HEK293 (cell line): ENCODE measurements around the gene TMEM220.

Source experiments
- CTCF ChIA-PET: fragments of 350-600 bp; formaldehyde crosslinking; extraction: SDS; loops from one replicate; lab custom pipeline; 2021; ENCODE audit warnings: antibody characterized with exemption; lab: Yijun Ruan, JAX
- POLR2A ChIA-PET: fragments of 300-600 bp; formaldehyde crosslinking; extraction: SDS; loops from one replicate; lab custom pipeline; 2020; ENCODE audit warnings: antibody characterized with exemption, inconsistent platforms; lab: Yijun Ruan, JAX
- H3K27ac ChIP-seq: fragments of 200-500 bp; sonication (Bioruptor generic); 2 replicates; pipeline ENCODE4 v1.5.1; 2014; ENCODE audit warnings: low read depth, low read length, control low read depth, inconsistent platforms; ENCODE audit errors: extremely low read depth
- H3K36me3 ChIP-seq, 2 experiments: fragments of 200-500 bp in 1 of 2; sonication (Bioruptor generic) in 1 of 2; 1 replicate in 1 of 2; 2 replicates in 1 of 2; pipeline ENCODE4 v1.5.1; 2014 to 2017; ENCODE audit warnings: inconsistent platforms in 2 of 2, low read length in 2 of 2; ENCODE audit not compliant: control insufficient read depth in 2 of 2, insufficient read depth in 1 of 2
- H3K4me1 ChIP-seq: fragments of 200-500 bp; sonication (Bioruptor generic); 2 replicates; pipeline ENCODE4 v1.5.1; 2014; ENCODE audit warnings: mild to moderate bottlenecking, low read length, inconsistent platforms; ENCODE audit not compliant: control insufficient read depth, insufficient read depth
- H3K4me3 ChIP-seq: 2 replicates; pipeline ENCODE4 v1.5.1; 2011; ENCODE audit warnings: low read depth, mild to moderate bottlenecking, control low read depth, low read length, moderate library complexity
- H3K9me3 ChIP-seq: fragments of 200-500 bp; sonication (Bioruptor generic); 2 replicates; pipeline ENCODE4 v1.5.1; 2014; ENCODE audit warnings: low read depth, low read length, inconsistent platforms; ENCODE audit not compliant: control insufficient read depth, insufficient read depth
- GFI1B ChIP-seq: fragments of 450-650 bp; formaldehyde crosslinking; IDR thresholded peaks from 2 replicates; pipeline ENCODE4 v1.5.1; 2016; ENCODE audit warnings: missing biosample characterization, missing genetic modification characterization
- GLI4 ChIP-seq: fragments of 450-650 bp; formaldehyde crosslinking; IDR thresholded peaks from 2 replicates; pipeline ENCODE4 v1.5.1; 2016; ENCODE audit warnings: missing biosample characterization, missing genetic modification characterization
- KLF16 ChIP-seq: fragments of 450-650 bp; formaldehyde crosslinking; IDR thresholded peaks from 2 replicates; pipeline ENCODE4 v1.5.1; 2017; ENCODE audit warnings: missing biosample characterization, missing genetic modification characterization
- KLF8 ChIP-seq: fragments of 450-650 bp; formaldehyde crosslinking; IDR thresholded peaks from 2 replicates; pipeline ENCODE4 v1.5.1; 2016; ENCODE audit warnings: missing biosample characterization, missing genetic modification characterization
- MEIS1 ChIP-seq: sonication (generic); formaldehyde crosslinking; IDR thresholded peaks from 2 replicates; pipeline ENCODE4 v1.8.1; 2022; ENCODE audit warnings: missing genetic modification reagents, mild to moderate bottlenecking, borderline replicate concordance
- YY2 ChIP-seq: fragments of 450-650 bp; formaldehyde crosslinking; IDR thresholded peaks from 2 replicates; pipeline ENCODE4 v1.5.1; 2016; ENCODE audit warnings: missing biosample characterization, missing genetic modification characterization
- ZBTB48 ChIP-seq: fragments of 450-650 bp; formaldehyde crosslinking; IDR thresholded peaks from 2 replicates; pipeline ENCODE4 v1.5.1; 2016; ENCODE audit warnings: missing biosample characterization, missing genetic modification characterization
- ZEB2 ChIP-seq: fragments of 450-650 bp; formaldehyde crosslinking; IDR thresholded peaks from 2 replicates; pipeline ENCODE4 v1.5.1; 2016; ENCODE audit warnings: missing biosample characterization, missing genetic modification characterization
- ZNF114 ChIP-seq: fragments of 450-650 bp; formaldehyde crosslinking; IDR thresholded peaks from 2 replicates; pipeline ENCODE4 v1.5.0; 2017; ENCODE audit warnings: missing biosample characterization, missing genetic modification characterization
- ZNF16 ChIP-seq: fragments of 450-650 bp; formaldehyde crosslinking; IDR thresholded peaks from 2 replicates; pipeline ENCODE4 v1.5.1; 2016; ENCODE audit warnings: low read depth, missing biosample characterization, missing genetic modification characterization
- ZNF211 ChIP-seq: fragments of 450-650 bp; formaldehyde crosslinking; IDR thresholded peaks from 2 replicates; pipeline ENCODE4 v1.5.1; 2016; ENCODE audit warnings: low read depth, missing biosample characterization, missing genetic modification characterization
- ZNF549 ChIP-seq: fragments of 450-650 bp; IDR thresholded peaks from 2 replicates; pipeline ENCODE4 v1.5.1; 2018; ENCODE audit warnings: missing biosample characterization, missing genetic modification characterization, mild to moderate bottlenecking, inconsistent platforms, moderate library complexity
- ZNF677 ChIP-seq: fragments of 450-650 bp; IDR thresholded peaks from 2 replicates; pipeline ENCODE4 v1.5.0; 2018; ENCODE audit warnings: missing biosample characterization, mild to moderate bottlenecking, missing genetic modification characterization, moderate library complexity
- ZNF776 ChIP-seq: fragments of 450-650 bp; formaldehyde crosslinking; IDR thresholded peaks from 2 replicates; pipeline ENCODE4 v1.5.0; 2017; ENCODE audit warnings: missing biosample characterization, missing genetic modification characterization, borderline replicate concordance
- ZNF785 ChIP-seq: fragments of 450-650 bp; formaldehyde crosslinking; IDR thresholded peaks from 2 replicates; pipeline ENCODE4 v1.5.1; 2016; ENCODE audit warnings: missing biosample characterization, missing genetic modification characterization
- ZNF791 ChIP-seq: fragments of 450-650 bp; formaldehyde crosslinking; IDR thresholded peaks from 2 replicates; pipeline ENCODE4 v1.5.1; 2016; ENCODE audit warnings: missing biosample characterization, missing genetic modification characterization
- TF ChIP-seq, protein P1 (sequence below): fragments of 450-650 bp; formaldehyde crosslinking; IDR thresholded peaks from 2 replicates; pipeline ENCODE4 v1.5.0; 2017; ENCODE audit warnings: missing biosample characterization, missing genetic modification characterization, borderline replicate concordance
- TF ChIP-seq, protein P2 (sequence below): fragments of 450-650 bp; formaldehyde crosslinking; IDR thresholded peaks from 2 replicates; pipeline ENCODE4 v1.5.1; 2017; ENCODE audit warnings: missing biosample characterization, missing genetic modification characterization
- TF ChIP-seq, protein P3 (sequence below): fragments of 450-650 bp; formaldehyde crosslinking; IDR thresholded peaks from 2 replicates; pipeline ENCODE4 v1.5.1; 2016; ENCODE audit warnings: missing biosample characterization, missing genetic modification characterization
- TF ChIP-seq, protein P4 (sequence below): fragments of 450-650 bp; formaldehyde crosslinking; IDR thresholded peaks from 2 replicates; pipeline ENCODE4 v1.5.1; 2016; ENCODE audit warnings: missing biosample characterization, missing genetic modification characterization
- TF ChIP-seq, protein P5 (sequence below): fragments of 450-650 bp; formaldehyde crosslinking; IDR thresholded peaks from 2 replicates; pipeline ENCODE4 v1.5.1; 2016; ENCODE audit warnings: missing biosample characterization, missing genetic modification characterization
- TF ChIP-seq, protein P6 (sequence below): fragments of 450-650 bp; formaldehyde crosslinking; IDR thresholded peaks from 2 replicates; pipeline ENCODE4 v1.5.1; 2016; ENCODE audit warnings: missing biosample characterization, missing genetic modification characterization

TMEM220 gene

DNA sequence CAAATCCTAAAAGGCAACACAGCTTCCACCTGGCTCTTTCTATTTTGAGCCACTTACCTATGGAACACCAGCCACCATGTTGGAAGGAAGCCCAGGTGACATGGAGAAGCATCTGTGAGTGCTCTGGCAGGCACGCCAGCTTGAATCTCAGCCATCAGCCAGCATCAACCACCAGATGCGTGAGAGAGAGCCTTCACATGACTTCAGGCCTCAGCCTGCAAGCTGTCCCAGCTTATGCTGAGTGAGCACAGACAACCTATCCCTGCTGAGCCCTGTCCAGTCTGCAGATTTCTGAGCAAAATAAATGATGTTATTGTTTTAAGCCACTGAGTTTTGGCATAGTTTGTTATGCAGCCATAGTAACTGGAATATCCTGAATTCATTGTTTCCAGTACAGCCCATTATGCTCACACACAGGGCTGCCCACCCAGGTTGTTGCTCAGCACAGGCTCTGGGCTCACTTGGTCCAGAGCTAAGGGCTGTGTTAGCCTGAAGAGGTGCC, 39.0 kb upstream of the TMEM220 start (continued):
- TF ChIP-seq, protein P1, sequence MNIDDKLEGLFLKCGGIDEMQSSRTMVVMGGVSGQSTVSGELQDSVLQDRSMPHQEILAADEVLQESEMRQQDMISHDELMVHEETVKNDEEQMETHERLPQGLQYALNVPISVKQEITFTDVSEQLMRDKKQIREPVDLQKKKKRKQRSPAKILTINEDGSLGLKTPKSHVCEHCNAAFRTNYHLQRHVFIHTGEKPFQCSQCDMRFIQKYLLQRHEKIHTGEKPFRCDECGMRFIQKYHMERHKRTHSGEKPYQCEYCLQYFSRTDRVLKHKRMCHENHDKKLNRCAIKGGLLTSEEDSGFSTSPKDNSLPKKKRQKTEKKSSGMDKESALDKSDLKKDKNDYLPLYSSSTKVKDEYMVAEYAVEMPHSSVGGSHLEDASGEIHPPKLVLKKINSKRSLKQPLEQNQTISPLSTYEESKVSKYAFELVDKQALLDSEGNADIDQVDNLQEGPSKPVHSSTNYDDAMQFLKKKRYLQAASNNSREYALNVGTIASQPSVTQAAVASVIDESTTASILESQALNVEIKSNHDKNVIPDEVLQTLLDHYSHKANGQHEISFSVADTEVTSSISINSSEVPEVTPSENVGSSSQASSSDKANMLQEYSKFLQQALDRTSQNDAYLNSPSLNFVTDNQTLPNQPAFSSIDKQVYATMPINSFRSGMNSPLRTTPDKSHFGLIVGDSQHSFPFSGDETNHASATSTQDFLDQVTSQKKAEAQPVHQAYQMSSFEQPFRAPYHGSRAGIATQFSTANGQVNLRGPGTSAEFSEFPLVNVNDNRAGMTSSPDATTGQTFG (tag by site-specific recombination): no peak
- TF ChIP-seq, protein P2, sequence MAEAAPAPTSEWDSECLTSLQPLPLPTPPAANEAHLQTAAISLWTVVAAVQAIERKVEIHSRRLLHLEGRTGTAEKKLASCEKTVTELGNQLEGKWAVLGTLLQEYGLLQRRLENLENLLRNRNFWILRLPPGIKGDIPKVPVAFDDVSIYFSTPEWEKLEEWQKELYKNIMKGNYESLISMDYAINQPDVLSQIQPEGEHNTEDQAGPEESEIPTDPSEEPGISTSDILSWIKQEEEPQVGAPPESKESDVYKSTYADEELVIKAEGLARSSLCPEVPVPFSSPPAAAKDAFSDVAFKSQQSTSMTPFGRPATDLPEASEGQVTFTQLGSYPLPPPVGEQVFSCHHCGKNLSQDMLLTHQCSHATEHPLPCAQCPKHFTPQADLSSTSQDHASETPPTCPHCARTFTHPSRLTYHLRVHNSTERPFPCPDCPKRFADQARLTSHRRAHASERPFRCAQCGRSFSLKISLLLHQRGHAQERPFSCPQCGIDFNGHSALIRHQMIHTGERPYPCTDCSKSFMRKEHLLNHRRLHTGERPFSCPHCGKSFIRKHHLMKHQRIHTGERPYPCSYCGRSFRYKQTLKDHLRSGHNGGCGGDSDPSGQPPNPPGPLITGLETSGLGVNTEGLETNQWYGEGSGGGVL: no peak
- no peak for TF ChIP-seq ZNF16 (tag by site-specific recombination)
- TF ChIP-seq ZNF211: no peak
- no peak for TF ChIP-seq ZNF776 (tag by site-specific recombination)
- no peak for TF ChIP-seq ZNF791 (tag by site-specific recombination)
- no peak for TF ChIP-seq YY2
- TF ChIP-seq KLF16: no peak
- TF ChIP-seq ZNF785: no peak
- TF ChIP-seq ZBTB48 (tag by site-specific recombination): no peak
- no peak for TF ChIP-seq ZNF677 (tag by site-specific recombination)

DNA sequence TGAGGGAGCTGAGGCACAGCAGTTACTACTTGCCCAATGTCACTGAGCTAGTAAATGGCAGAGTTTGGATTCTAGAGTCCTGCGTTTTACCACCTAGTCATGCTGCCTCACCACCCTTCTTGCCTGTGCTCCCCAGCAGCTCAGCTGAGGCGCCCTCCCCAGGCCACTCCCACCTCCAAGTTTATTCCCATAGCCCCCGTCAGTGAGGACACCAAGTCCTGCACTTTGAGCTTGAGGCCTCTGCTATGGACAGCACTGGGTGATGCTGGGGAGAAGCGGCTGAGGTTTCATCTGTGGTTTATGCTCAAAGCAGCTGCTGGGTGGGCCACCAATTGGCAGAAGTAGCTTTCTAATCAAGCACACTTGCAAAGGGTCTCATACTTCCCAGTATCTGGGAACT, 37.4 kb upstream of the TMEM220 start:
- Histone ChIP-seq H3K36me3 (no peaks in the 10 kb centered on the region), H3K27ac (no peak overlapping the region), H3K9me3 (no peaks in the 10 kb centered on the region; the same call in 1 of the 2 replicates), H3K4me3 (no peak overlapping the region), H3K4me1 (no peaks in the 10 kb centered on the region)
- ChIA-PET CTCF (interaction anchor here (1.1 to 1.5 kb wide), 4 partner anchors 12 to 109 kb away, joined by 4 to 7 read pairs (median 5); no protein-coding TSS in a partner anchor), POLR2A (no interaction called here)
- TF ChIP-seq, protein P3, sequence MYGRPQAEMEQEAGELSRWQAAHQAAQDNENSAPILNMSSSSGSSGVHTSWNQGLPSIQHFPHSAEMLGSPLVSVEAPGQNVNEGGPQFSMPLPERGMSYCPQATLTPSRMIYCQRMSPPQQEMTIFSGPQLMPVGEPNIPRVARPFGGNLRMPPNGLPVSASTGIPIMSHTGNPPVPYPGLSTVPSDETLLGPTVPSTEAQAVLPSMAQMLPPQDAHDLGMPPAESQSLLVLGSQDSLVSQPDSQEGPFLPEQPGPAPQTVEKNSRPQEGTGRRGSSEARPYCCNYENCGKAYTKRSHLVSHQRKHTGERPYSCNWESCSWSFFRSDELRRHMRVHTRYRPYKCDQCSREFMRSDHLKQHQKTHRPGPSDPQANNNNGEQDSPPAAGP (tag by site-specific recombination): no peak
- no peak for TF ChIP-seq ZNF16 (tag by site-specific recombination)
- TF ChIP-seq, protein P4, sequence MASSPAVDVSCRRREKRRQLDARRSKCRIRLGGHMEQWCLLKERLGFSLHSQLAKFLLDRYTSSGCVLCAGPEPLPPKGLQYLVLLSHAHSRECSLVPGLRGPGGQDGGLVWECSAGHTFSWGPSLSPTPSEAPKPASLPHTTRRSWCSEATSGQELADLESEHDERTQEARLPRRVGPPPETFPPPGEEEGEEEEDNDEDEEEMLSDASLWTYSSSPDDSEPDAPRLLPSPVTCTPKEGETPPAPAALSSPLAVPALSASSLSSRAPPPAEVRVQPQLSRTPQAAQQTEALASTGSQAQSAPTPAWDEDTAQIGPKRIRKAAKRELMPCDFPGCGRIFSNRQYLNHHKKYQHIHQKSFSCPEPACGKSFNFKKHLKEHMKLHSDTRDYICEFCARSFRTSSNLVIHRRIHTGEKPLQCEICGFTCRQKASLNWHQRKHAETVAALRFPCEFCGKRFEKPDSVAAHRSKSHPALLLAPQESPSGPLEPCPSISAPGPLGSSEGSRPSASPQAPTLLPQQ (tag by site-specific recombination): no peak

DNA sequence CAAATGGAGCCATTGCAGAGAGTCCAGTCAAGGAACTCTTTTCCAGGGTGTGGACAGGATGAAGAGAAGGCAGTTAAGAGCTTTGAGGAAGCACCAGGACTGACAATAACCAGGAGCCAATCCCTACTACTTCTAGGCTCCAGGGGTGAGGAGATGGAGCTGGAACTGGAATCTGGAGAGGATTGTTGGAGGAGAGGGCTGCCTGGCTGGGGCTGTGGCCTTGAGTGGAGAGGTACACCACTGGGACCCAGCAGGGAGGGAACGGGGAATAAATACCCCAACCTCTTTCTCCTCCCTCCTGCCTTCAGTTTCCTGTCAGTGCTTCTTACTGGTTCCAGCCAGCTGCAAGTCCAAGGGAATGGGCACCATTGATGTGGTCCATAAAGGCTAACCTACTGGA, 32.2 kb upstream of the TMEM220 start:
- Histone ChIP-seq H3K9me3 (no peaks in the 10 kb centered on the region; the same call in 1 of the 2 replicates), H3K27ac (no peak overlapping the region), H3K4me3 (no peak overlapping the region), H3K4me1 (no peaks in the 10 kb centered on the region), H3K36me3 (no peaks in the 10 kb centered on the region)
- ChIA-PET CTCF (interaction anchor here (0.6 to 1.8 kb wide), 4 partner anchors 11 to 747 kb away, joined by 3 to 7 read pairs (median 4); no protein-coding TSS in a partner anchor), POLR2A (no interaction called here)
- TF ChIP-seq ZBTB48 (tag by site-specific recombination): no peak
- no peak for TF ChIP-seq ZNF549 (tag by site-specific recombination)
- no peak for TF ChIP-seq ZEB2 (tag by site-specific recombination)
- TF ChIP-seq, protein P5, sequence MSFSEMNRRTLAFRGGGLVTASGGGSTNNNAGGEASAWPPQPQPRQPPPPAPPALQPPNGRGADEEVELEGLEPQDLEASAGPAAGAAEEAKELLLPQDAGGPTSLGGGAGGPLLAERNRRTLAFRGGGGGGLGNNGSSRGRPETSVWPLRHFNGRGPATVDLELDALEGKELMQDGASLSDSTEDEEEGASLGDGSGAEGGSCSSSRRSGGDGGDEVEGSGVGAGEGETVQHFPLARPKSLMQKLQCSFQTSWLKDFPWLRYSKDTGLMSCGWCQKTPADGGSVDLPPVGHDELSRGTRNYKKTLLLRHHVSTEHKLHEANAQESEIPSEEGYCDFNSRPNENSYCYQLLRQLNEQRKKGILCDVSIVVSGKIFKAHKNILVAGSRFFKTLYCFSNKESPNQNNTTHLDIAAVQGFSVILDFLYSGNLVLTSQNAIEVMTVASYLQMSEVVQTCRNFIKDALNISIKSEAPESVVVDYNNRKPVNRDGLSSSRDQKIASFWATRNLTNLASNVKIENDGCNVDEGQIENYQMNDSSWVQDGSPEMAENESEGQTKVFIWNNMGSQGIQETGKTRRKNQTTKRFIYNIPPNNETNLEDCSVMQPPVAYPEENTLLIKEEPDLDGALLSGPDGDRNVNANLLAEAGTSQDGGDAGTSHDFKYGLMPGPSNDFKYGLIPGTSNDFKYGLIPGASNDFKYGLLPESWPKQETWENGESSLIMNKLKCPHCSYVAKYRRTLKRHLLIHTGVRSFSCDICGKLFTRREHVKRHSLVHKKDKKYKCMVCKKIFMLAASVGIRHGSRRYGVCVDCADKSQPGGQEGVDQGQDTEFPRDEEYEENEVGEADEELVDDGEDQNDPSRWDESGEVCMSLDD (tag by site-specific recombination): no peak
- no peak for TF ChIP-seq MEIS1 (CRISPR knock-in tag)
- no peak for TF ChIP-seq GFI1B (tag by site-specific recombination)
- TF ChIP-seq ZNF114 (tag by site-specific recombination): no peak
- no peak for TF ChIP-seq GLI4 (tag by site-specific recombination)
- TF ChIP-seq, protein P6, sequence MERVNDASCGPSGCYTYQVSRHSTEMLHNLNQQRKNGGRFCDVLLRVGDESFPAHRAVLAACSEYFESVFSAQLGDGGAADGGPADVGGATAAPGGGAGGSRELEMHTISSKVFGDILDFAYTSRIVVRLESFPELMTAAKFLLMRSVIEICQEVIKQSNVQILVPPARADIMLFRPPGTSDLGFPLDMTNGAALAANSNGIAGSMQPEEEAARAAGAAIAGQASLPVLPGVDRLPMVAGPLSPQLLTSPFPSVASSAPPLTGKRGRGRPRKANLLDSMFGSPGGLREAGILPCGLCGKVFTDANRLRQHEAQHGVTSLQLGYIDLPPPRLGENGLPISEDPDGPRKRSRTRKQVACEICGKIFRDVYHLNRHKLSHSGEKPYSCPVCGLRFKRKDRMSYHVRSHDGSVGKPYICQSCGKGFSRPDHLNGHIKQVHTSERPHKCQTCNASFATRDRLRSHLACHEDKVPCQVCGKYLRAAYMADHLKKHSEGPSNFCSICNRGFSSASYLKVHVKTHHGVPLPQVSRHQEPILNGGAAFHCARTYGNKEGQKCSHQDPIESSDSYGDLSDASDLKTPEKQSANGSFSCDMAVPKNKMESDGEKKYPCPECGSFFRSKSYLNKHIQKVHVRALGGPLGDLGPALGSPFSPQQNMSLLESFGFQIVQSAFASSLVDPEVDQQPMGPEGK: no peak
- TF ChIP-seq KLF8 (tag by site-specific recombination): no peak
